ENCODE measurements around the gene DIAPH2. TPM values are rescaled to one million over a fixed set of nuclear protein-coding genes. Genes with fewer than 3 reads are reported as not detected.
A peak's percentile ranks its signal among the peaks of the same experiment; 100 is the strongest.

DIAPH2 gene
- total and polyA plus RNA-seq, 2 of the 13 experiments (the other 11 are each of a cell fraction or from before 2014, with no cell fraction given), result 2.1 to 8.5 TPM

GRCh38 chrX:96752781-96753180 is 68.1 kb downstream of the DIAPH2 start:
- Histone ChIP-seq H3K79me2 (ENCODE audit: insufficient read depth, low read length) (no peaks in the 10 kb centered on the region), H3K27ac (ENCODE audit: extremely low read length, insufficient read depth, low read length) (no peak overlapping the region), H3K4me2 (ENCODE audit: low read depth, low read length) (no peak overlapping the region), H2AFZ (ENCODE audit: low read length) (no peak overlapping the region), H4K20me1 (ENCODE audit: insufficient read depth, low read length) (no peaks in the 10 kb centered on the region), H3K4me1 (ENCODE audit: insufficient read depth, low read length) (peaks cover 8% of the 10 kb centered on the region; the same call in 1 of the 2 replicates), H3K36me3 (replicated peaks in 1 of 2; ENCODE audit: control insufficient read depth in 1 of 2, insufficient read depth in 2 of 2, low read length in 2 of 2) (no peaks in the 10 kb centered on the region), H3K9me3 (ENCODE audit: low read length) (no peaks in the 10 kb centered on the region), H3K9ac (ENCODE audit: insufficient read depth, low read depth, low read length) (no peak overlapping the region), H3K4me3 (replicated peaks in 1 of 3; ENCODE audit: insufficient read depth in 1 of 3, low read depth in 2 of 3, low read length in 3 of 3) (no peak overlapping the region), H3K27me3 (ENCODE audit: control insufficient read depth in 1 of 2, insufficient read depth in 2 of 2, low read length in 2 of 2) (no peaks in the 10 kb centered on the region)
- TF ChIP-seq ZNF484 (CRISPR knock-in tag; IDR thresholded peaks at IDR 0.05; ENCODE audit: borderline replicate concordance, low read depth) (no peak), JDP2 (CRISPR knock-in tag; IDR thresholded peaks at IDR 0.05; ENCODE audit: borderline replicate concordance) (no peak), GPN1 (CRISPR knock-in tag; IDR thresholded peaks at IDR 0.05; ENCODE audit: borderline replicate concordance) (no peak), ZFP36 (IDR thresholded peaks at IDR 0.05; ENCODE audit: borderline replicate concordance, low read depth, low read length, partially characterized antibody) (no peak)
- FAIRE-seq, result no peak
- CTCF ChIA-PET (ENCODE audit: low intra/inter-chr PET ratio, low total read pairs), result no interaction called here
- intact Hi-C loops (cut with micrococcal nuclease; ENCODE audit: unreplicated experiment), result no loop called here
- POLR2A ChIA-PET, result no interaction called here
- WGBS (ENCODE audit: low lambda C conversion rate), result 98% methylated on average over 5 of the region's 5 CpGs
- no peak for ATAC-seq
- BruUV-seq (replicated peaks), result no TSS peak
- DNase-seq (ENCODE audit: low spot score), result no peak
- in situ Hi-C loops (cut with HindIII; ENCODE audit: extremely low pct_ligation_motif_present, low pct_unique_long_range_greater_than_20kb), result no loop called here

- intact Hi-C loops (cut with micrococcal nuclease; ENCODE audit: unreplicated experiment), result no loop called here
- 92% methylated on average over 1 of the region's 1 CpG for WGBS (ENCODE audit: low lambda C conversion rate)
- CTCF ChIA-PET (ENCODE audit: low intra/inter-chr PET ratio, low total read pairs), result no interaction called here
- Histone ChIP-seq H3K4me1 (ENCODE audit: insufficient read depth, low read length) (peaks cover 4% of the 10 kb centered on the region; the same call in 1 of the 2 replicates), H3K79me2 (ENCODE audit: insufficient read depth, low read length) (no peaks in the 10 kb centered on the region), H3K9me3 (ENCODE audit: low read length) (no peaks in the 10 kb centered on the region), H3K4me2 (ENCODE audit: low read depth, low read length) (no peak overlapping the region), H3K4me3 (replicated peaks in 1 of 3; ENCODE audit: insufficient read depth in 1 of 3, low read depth in 2 of 3, low read length in 3 of 3) (no peak overlapping the region), H2AFZ (ENCODE audit: low read length) (no peak overlapping the region), H4K20me1 (ENCODE audit: insufficient read depth, low read length) (no peaks in the 10 kb centered on the region), H3K27ac (ENCODE audit: extremely low read length, insufficient read depth, low read length) (no peak overlapping the region), H3K9ac (ENCODE audit: insufficient read depth, low read depth, low read length) (no peak overlapping the region), H3K36me3 (replicated peaks in 1 of 2; ENCODE audit: control insufficient read depth in 1 of 2, insufficient read depth in 2 of 2, low read length in 2 of 2) (no peaks in the 10 kb centered on the region), H3K27me3 (ENCODE audit: control insufficient read depth in 1 of 2, insufficient read depth in 2 of 2, low read length in 2 of 2) (no peaks in the 10 kb centered on the region)
- ATAC-seq, result no peak
- no peak for FAIRE-seq
- POLR2A ChIA-PET, result no interaction called here
- no peak for DNase-seq (ENCODE audit: low spot score)
- TF ChIP-seq DPF2 (CRISPR knock-in tag; IDR thresholded peaks at IDR 0.05; ENCODE audit: borderline replicate concordance, low read depth), result no peak
- no peak for TF ChIP-seq SOX5 (CRISPR knock-in tag; IDR thresholded peaks at IDR 0.05; ENCODE audit: borderline replicate concordance)
- no peak for TF ChIP-seq SAFB2 (CRISPR knock-in tag; IDR thresholded peaks at IDR 0.05; ENCODE audit: borderline replicate concordance, low read depth)
- TF ChIP-seq ATF5 (CRISPR knock-in tag; IDR thresholded peaks at IDR 0.05; ENCODE audit: low read depth), result no peak
- TF ChIP-seq MAFK (conservative IDR thresholded peaks at IDR 0.05 in 1 of 2, IDR thresholded peaks at IDR 0.05 in 1 of 2; ENCODE audit: low read length in 2 of 2), result peak in 1 of 2 experiments; percentile 41; a peak in 2 of 4 replicates
- no peak for TF ChIP-seq ZC3H4 (CRISPR knock-in tag; IDR thresholded peaks at IDR 0.05; ENCODE audit: borderline replicate concordance)
- TF ChIP-seq CEBPZ (IDR thresholded peaks at IDR 0.05; ENCODE audit: low read length), result no peak
- BruUV-seq (replicated peaks), result no TSS peak
- in situ Hi-C loops (cut with HindIII; ENCODE audit: extremely low pct_ligation_motif_present, low pct_unique_long_range_greater_than_20kb), result no loop called here
These were observed 68.6 kb downstream of the DIAPH2 start for GRCh38 chrX:96753230-96753629.

Data from HepG2 (cell line).